Measurements from ENCODE around the gene STEAP4.
"Not testable (repeated sequence)": the region's sequence is repeated elsewhere in the genome, so short reads cannot be mapped to it uniquely, and the experiment has no call there.

The STEAP4 gene

GRCh38 chr7:88268051-88268450 is 38.6 kb downstream of the STEAP4 start:
- no peak for DNase-seq (ENCODE audit: low spot score)

GRCh38 chr7:88267421-88267820 is 39.3 kb downstream of the STEAP4 start:
- no peak for DNase-seq (ENCODE audit: low spot score)

GRCh38 chr7:88264987-88265386 is 41.7 kb downstream of the STEAP4 start:
- not testable (repeated sequence) for DNase-seq (ENCODE audit: low spot score)

GRCh38 chr7:88262562-88262961 is 44.1 kb downstream of the STEAP4 start:
- no peak for DNase-seq (ENCODE audit: low spot score)

DNA sequence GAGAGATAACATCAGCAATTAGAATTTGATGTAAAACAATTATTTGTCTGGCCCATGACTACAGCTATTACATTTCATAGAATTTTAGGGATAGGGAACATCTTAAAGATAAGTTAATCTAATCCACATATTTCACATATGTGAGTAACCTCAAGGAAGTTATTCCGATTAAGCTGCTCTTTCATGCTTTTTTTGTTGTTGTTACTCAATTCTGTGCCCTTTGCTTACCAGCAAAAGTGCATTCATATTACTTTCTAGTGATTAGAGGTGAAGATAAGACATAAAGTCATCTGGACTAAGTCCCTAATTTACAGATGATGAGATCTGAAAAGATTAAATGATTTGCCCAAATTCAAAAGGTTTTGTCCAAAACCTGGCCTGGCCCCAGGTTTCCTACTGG is 46.0 kb downstream of the STEAP4 start:
- no peak for DNase-seq (ENCODE audit: low spot score)

- no peak for DNase-seq (ENCODE audit: low spot score)
Observed at GRCh38 chr7:88259656-88260380, 46.9 kb downstream of the STEAP4 start.

GRCh38 chr7:88258296-88258695 is 48.4 kb downstream of the STEAP4 start:
- DNase-seq (ENCODE audit: low spot score), result not testable (repeated sequence)

- DNase-seq (ENCODE audit: low spot score), result no peak
Observed at GRCh38 chr7:88256906-88257305, 49.8 kb downstream of the STEAP4 start.

DNA sequence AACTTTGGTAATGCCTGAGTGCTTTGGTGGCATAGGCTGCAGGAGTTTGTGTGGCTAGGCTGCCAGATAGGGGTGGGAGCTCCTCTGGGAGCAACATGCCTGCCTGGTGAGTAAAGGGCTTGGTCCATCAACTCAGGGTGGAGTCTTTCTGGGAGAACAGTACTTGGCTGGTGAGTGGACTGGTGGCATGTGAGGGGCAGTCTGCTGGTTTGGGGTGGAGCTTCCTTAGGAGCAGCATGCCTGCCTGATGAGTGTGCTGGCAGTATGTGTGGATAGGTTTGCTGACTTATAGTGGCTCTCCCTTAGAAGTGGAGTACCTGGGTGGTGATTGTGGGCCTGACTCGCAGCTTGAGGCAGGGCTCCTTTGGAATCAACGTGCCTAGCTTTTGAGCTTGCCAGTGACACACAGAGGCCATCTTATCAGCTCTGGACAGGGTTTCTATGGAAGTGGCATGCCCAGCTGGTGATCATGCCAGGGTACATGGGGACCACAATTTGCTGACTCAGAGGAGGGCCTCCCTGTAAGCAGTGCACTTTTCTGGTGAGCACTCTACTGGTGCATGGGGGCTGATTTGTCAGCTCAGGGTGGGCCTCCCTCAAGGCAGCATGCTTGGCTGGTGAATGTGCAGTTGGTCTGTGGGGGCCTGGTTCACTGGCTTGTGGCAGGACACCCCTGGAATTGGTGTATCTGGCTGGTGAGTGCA is 51.8 kb downstream of the STEAP4 start:
- DNase-seq (ENCODE audit: low spot score), result peak; percentile 66

DNA sequence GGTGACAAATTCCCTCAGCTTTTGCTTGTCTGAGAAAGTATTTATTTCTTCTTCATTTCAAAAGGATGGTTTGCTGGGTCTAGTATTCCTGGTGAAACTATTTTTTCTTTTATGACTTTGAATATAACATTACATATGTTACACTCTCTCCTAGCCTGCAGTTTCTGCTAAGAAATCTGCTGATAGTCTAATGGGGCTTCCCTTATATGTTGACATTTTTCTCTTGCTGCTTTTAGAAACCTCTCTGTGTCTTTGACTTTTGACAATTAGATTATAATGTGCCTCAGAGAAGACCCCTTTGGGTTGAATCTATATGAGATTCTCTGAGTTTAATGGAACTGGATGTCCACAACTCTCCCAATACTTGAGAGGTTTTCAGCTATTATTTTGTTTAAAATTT is 53.1 kb downstream of the STEAP4 start:
- no peak for DNase-seq (ENCODE audit: low spot score)

DNA sequence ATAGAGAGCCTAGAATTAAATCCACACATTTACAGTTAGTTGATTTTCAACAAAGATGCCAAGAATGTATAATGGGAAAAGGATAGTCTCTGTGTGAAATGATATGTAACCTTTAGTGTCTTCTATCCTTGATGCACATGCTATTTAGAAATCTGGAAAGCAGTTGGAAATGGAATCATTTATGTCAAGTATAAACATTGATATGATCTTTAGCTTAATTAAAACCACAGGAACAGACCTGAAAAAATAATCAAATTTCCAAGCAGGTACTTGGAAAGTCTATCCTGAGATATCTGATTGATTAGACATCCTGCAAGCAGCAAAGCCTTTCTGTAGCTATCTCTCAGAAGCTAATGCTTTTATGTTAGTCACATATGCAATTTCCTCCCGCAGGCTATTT is 62.4 kb downstream of the STEAP4 start:
- DNase-seq (ENCODE audit: low spot score), result no peak

GRCh38 chr7:88243345-88243909 is 63.3 kb downstream of the STEAP4 start:
- peak; percentile 79 for DNase-seq (ENCODE audit: low spot score)

- DNase-seq (ENCODE audit: low spot score), result no peak
Observed at GRCh38 chr7:88239852-88240251, 66.8 kb downstream of the STEAP4 start.

- DNase-seq (ENCODE audit: low spot score), result peak; percentile 75
Observed at GRCh38 chr7:88233828-88234227, 72.9 kb downstream of the STEAP4 start.

GRCh38 chr7:88230646-88231045 is 76.0 kb downstream of the STEAP4 start:
- no peak for DNase-seq (ENCODE audit: low spot score)

- DNase-seq (ENCODE audit: low spot score), result no peak
Observed at GRCh38 chr7:88229302-88229995, 77.2 kb downstream of the STEAP4 start.

DNA sequence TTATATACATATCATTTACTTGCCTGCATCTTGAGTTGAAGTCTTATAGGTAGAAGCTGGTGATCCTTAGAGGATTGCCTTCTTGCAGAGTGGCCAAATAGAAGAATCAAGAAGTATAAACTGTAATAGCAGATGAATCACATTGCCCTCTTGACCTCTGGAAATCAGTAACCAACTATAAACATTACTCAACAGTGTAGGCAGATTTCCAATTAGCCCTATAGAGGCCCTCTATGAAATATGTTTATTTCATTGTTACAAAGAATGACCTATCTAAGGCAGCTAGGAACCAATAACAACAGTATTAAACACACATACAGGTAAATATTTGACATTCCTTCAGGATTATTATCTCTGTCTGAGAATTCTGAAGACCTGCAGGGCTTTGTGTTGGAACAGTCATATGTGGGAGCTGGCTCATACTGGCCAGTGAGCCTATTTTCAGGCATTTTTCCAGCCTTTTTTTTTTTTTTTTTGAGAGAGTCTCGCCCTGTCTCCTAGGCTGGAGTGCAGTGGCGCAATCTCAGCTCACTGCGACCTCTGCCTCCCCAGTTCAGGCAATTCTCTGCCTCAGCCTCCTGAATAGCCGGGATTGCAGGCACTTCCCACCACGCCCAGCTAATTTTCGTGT is 79.7 kb downstream of the STEAP4 start:
- DNase-seq (ENCODE audit: low spot score), result peak; percentile 90

- no peak for DNase-seq (ENCODE audit: low spot score)
Observed at GRCh38 chr7:88226201-88226600, 80.5 kb downstream of the STEAP4 start.

DNA sequence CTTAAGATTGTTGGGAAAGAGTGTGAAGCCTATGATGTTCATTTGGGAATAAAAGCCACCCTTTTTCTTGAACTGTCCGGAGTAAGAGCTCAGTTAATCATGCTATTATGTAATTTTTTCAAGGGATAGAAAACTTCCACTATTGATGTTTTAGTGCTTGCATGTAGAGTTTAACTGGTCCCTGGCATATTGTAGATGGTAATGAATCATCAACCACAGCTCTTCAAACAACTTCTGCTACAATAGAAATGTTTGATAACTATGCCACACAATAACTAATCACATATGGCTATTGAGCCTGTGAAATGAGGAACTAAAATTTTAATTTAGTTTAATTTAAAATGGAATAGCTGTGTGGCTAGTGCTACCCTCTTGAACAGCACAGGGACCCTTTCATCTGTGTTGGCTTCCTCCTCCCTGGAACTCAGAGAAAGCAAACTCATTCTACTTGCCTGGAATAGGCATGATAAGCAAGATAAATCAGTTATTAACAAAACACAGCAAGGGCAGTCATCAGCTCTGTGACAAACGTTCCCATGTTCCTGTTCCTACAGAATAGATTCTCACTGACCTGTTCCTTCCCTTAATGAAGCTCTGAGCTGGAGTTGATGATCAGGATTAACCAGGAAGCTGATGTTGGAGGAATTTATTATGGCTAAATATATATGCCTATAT is 82.0 kb downstream of the STEAP4 start:
- DNase-seq (ENCODE audit: low spot score), result peak; percentile 82

DNA sequence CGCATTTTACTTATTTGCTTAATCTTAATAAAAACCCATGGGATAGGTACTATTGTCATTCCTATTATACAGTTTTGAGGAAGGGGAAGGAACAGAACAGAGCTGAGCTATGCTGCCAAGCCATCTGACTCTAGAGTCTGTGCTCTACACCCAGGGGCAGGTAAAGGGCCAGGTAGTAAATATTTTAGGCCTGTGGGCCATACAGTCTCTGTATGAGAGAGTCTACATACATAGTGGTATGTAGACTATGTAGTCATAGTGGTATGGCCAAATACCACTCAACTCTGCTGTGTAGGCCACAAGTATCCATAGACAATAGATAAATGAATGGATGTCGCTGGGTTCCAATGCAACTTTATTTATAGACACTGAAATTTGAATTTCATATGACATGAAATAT is 83.4 kb downstream of the STEAP4 start:
- DNase-seq (ENCODE audit: low spot score), result no peak
